HepG2 (cell line): Measurements from ENCODE around the gene PEX11G. TPM values are rescaled to one million over a fixed set of nuclear protein-coding genes. Genes with fewer than 3 reads are reported as not detected.

Experiments used
- GMEB1 ChIP-seq: sonication (generic); formaldehyde crosslinking; IDR thresholded peaks from 2 replicates; pipeline ENCODE4 v1.5.1; 2020; ENCODE audit warnings: missing genetic modification reagents, mild to moderate bottlenecking, borderline replicate concordance
- HNRNPLL ChIP-seq: fragments of 200-400 bp; formaldehyde crosslinking; IDR thresholded peaks from 2 replicates; pipeline ENCODE4 v1.6.1; 2017; ENCODE audit warnings: mild to moderate bottlenecking, low read depth, low read length; ENCODE audit not compliant: poor library complexity, severe bottlenecking
- MTERF4 ChIP-seq: sonication (generic); formaldehyde crosslinking; IDR thresholded peaks from 2 replicates; pipeline ENCODE4 v1.8.0; 2023; ENCODE audit warnings: mild to moderate bottlenecking, missing genetic modification reagents
- NCOA1 ChIP-seq: sonication (generic); formaldehyde crosslinking; IDR thresholded peaks from 2 replicates; pipeline ENCODE4 v1.9.0; 2021; ENCODE audit warnings: missing genetic modification reagents
- NFYC ChIP-seq: IDR thresholded peaks from 2 replicates; pipeline ENCODE4 v1.6.1; 2016; ENCODE audit warnings: missing genetic modification reagents, missing compliant biosample characterization
- PAWR ChIP-seq: sonication (generic); formaldehyde crosslinking; IDR thresholded peaks from 2 replicates; pipeline ENCODE4 v1.4.0; 2020; ENCODE audit warnings: missing genetic modification reagents, mild to moderate bottlenecking, borderline replicate concordance
- REXO4 ChIP-seq: sonication (generic); formaldehyde crosslinking; IDR thresholded peaks from 2 replicates; pipeline ENCODE4 v1.8.0; 2022; ENCODE audit warnings: missing genetic modification reagents, mild to moderate bottlenecking, borderline replicate concordance
- SNAPC4 ChIP-seq: sonication (generic); formaldehyde crosslinking; IDR thresholded peaks from 2 replicates; pipeline ENCODE4 v1.4.0; 2020; ENCODE audit warnings: mild to moderate bottlenecking, missing genetic modification reagents
- THAP11 ChIP-seq: IDR thresholded peaks from 2 replicates; pipeline ENCODE4 v1.6.1; 2016; ENCODE audit warnings: missing biosample characterization, missing genetic modification reagents
- ZNF30 ChIP-seq: sonication (generic); formaldehyde crosslinking; IDR thresholded peaks from 2 replicates; pipeline ENCODE4 v1.5.0; 2020; ENCODE audit warnings: mild to moderate bottlenecking, missing genetic modification reagents
- ZNF331 ChIP-seq: sonication (generic); formaldehyde crosslinking; IDR thresholded peaks from 2 replicates; pipeline ENCODE4 v1.4.0; 2020; ENCODE audit warnings: missing genetic modification reagents
- ZNF547 ChIP-seq: sonication (generic); formaldehyde crosslinking; IDR thresholded peaks from 2 replicates; pipeline ENCODE4 v1.5.1; 2020; ENCODE audit warnings: mild to moderate bottlenecking, missing genetic modification reagents
- ZNF574 ChIP-seq: sonication (generic); formaldehyde crosslinking; IDR thresholded peaks from 2 replicates; pipeline ENCODE4 v1.4.0; 2020; ENCODE audit warnings: missing genetic modification reagents
- ZNF788 ChIP-seq: sonication (generic); formaldehyde crosslinking; IDR thresholded peaks from 2 replicates; pipeline ENCODE4 v1.5.0; 2020; ENCODE audit warnings: mild to moderate bottlenecking, missing genetic modification reagents, borderline replicate concordance
- ZNF883 ChIP-seq: sonication (generic); formaldehyde crosslinking; IDR thresholded peaks from 2 replicates; pipeline ENCODE4 v1.5.1; 2020; ENCODE audit warnings: mild to moderate bottlenecking, missing genetic modification reagents; ENCODE audit errors: not compliant biosample characterization
- polyA plus RNA-seq, 8 experiments: library from polyadenylated mRNA; depleted of rRNA in 3 of 8; stranded (reverse) in 7 of 8; unstranded in 1 of 8; fragments of >200 nt; fragmentation: Illumina TruSeq in 4 of 8; extraction: Trizol in 4 of 8; gene quantifications; 2 replicates each; pipeline versions ENCODE4 v1.2.1 to v1.2.3, GENCODE V29; 2011 to 2016; ENCODE audit warnings: low read depth in 4 of 8, missing spikeins in 1 of 8, mixed read lengths in 1 of 8; ENCODE audit not compliant: insufficient read depth in 1 of 8
- total RNA-seq, 5 experiments: library from RNA; depleted of rRNA; stranded (reverse); fragments of >200 nt; fragmentation: Illumina TruSeq; extraction: Trizol; gene quantifications; 2 replicates each; pipeline ENCODE4 v1.2.3, GENCODE V29; 2016; ENCODE audit warnings: low read depth in 1 of 5

PEX11G gene
- total and polyA plus RNA-seq, 2 of the 13 experiments (the other 11 are each of a cell fraction or from before 2014, with no cell fraction given): not detected

GRCh38 chr19:7535047-7535997 is 46.5 kb upstream of the PEX11G start, which contains the start of gene PNPLA6 (continued):
- TF ChIP-seq MTERF4 (CRISPR knock-in tag) (peak; percentile 57; the same call in 1 of the 2 replicates), ZNF788 (CRISPR knock-in tag) (peak; percentile 80; the same call in 1 of the 2 replicates), REXO4 (CRISPR knock-in tag) (no peak), NFYC (peak; percentile 58), THAP11 (CRISPR knock-in tag) (peak; percentile 100), HNRNPLL (peak; percentile 68), ZNF547 (peak; percentile 65), ZNF574 (CRISPR knock-in tag) (peak; percentile 96), ZNF30 (0 out of 2 replicates have a peak, but pooled peaks have one; percentile 15), ZNF883 (peak; percentile 76), ZNF331 (CRISPR knock-in tag) (peak; percentile 55; the same call in 1 of the 2 replicates), SNAPC4 (CRISPR knock-in tag) (peak; percentile 58; the same call in 1 of the 2 replicates), GMEB1 (CRISPR knock-in tag) (peak; percentile 100), NCOA1 (CRISPR knock-in tag) (no peak), PAWR (CRISPR knock-in tag) (peak; percentile 90; the same call in 1 of the 2 replicates)
